ENCODE results near the gene ROR1.

DNA sequence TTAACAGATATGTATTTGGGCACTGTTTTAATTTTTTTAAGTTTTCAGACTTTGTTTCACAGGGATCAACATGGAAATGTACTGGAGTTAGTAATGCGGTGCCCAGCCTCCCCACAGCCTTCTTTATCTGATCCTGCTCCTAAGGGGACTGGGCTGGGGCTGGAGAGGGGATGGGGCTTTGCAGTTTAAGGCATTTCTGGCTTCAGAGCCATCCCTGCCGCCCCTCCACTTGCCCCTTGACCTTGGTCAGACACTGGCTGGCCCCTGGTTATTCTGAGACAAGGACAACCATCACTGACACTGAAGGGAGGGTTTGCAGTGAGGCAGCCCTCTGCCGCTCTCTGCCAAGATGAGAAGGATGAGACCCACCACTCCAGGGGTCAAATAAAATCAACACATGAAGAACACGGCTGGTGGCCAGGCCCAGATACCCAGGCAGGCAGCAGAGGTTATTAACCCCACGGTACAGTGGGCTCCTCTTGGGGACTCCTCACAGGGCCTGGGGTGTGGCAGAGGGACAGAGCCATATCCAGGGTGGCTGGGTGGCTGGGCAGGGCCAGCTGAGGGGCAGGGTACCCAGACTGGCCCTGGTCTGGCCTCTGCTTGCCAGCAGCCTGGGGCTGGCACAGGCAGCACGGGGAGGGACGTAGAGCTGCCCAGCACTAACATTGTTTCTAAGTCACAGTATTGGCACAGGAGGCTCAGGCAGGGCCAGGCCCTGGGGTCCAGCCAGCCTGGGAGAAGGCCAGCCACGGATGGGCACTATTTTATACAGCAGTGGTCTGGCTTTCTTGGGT is 422.5 kb downstream of the ROR1 start:
- TF ChIP-seq, protein P1, sequence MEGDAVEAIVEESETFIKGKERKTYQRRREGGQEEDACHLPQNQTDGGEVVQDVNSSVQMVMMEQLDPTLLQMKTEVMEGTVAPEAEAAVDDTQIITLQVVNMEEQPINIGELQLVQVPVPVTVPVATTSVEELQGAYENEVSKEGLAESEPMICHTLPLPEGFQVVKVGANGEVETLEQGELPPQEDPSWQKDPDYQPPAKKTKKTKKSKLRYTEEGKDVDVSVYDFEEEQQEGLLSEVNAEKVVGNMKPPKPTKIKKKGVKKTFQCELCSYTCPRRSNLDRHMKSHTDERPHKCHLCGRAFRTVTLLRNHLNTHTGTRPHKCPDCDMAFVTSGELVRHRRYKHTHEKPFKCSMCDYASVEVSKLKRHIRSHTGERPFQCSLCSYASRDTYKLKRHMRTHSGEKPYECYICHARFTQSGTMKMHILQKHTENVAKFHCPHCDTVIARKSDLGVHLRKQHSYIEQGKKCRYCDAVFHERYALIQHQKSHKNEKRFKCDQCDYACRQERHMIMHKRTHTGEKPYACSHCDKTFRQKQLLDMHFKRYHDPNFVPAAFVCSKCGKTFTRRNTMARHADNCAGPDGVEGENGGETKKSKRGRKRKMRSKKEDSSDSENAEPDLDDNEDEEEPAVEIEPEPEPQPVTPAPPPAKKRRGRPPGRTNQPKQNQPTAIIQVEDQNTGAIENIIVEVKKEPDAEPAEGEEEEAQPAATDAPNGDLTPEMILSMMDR (IDR thresholded peaks at IDR 0.05), result no peak
- no peak for TF ChIP-seq POLR2A (IDR thresholded peaks at IDR 0.05)

All from testis (tissue), 2 donors.